HCEC 1CT (cell line): ENCODE measurements around the gene KCNIP4.
"Not testable (repeated sequence)": the region's sequence is repeated elsewhere in the genome, so short reads cannot be mapped to it uniquely, and the experiment has no call there.

Source experiments
- DNase-seq: peaks from one replicate; pipeline ENCODE4 v3.0.0-alpha.2; 2017

Gene KCNIP4

DNA sequence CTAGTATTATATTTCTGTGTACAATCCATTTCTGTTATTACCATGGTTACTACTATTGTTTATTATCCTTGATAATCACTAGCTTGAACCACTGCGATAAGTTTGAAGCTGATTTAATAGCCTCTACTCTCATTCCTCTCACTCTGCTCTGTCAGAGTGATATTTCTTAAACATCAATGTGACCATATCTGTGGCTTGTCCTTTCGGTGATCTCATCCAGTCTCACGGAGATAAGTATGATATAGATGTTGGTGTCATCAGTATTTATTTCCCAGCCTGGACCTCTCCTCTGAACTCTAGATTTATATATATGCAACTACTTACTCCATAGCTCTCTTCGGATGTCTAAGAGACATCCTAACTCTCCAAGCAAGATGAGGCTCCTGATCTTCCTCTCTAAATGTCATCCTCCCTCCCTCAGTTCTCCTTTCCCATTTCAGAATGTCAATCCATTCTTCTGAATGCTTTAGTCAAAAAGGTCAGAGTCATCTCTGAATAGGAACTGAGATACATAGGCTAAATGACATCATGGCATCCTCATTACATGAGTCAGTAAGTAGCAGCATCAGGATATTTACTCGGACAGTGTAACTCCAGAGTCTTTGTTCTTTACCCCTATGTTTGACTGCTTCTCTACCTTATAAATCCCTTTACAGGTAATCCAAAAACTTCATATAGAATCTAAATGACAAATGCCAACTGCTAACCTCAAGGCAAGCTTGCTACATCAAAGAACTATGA is 1118.8 kb downstream of the KCNIP4 start:
- DNase-seq, result peak; percentile 49

DNA sequence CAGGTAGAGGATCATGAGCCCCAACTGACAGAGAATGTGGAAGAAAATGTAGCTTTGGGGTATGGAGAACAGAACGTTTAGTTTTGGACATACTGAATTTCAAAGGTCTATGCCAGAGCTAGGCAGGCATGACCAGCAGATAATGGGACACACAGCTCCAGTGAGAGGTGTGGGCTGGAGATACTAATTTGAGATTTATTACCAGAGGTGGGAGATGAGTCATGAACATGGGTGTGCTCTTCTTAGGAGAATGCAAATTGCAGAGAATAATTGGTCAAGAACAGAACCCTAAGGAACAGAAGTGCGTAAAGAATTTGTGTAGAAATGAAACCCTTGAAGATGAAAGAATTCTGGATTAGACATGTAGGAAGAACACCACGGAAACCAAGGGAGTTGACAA is 1123.1 kb downstream of the KCNIP4 start:
- no peak for DNase-seq

GRCh38 chr4:20816287-20816686 is 1132.3 kb downstream of the KCNIP4 start:
- DNase-seq, result no peak

DNA sequence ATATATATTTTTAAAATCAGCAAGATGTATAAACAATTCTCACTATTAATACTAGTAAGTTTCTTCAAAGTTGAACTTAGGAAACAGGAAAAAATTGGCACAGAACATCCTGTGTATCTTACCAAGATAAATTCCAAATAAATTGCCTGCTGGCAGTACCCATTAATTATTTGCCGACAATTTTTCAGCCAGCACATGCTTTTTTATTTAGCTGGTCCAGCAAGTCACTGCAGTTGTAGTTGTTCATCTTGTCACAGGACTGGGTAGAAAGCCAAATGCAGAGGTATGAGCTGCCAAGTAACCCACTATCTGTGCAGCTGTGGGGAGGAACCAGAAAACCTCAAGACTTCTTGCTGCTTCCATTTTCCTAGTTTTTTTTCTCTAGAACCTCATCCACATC is 1134.9 kb downstream of the KCNIP4 start:
- no peak for DNase-seq

GRCh38 chr4:20809812-20810211 is 1138.8 kb downstream of the KCNIP4 start:
- DNase-seq, result no peak

- DNase-seq, result no peak
Observed at GRCh38 chr4:20805716-20806115, 1142.9 kb downstream of the KCNIP4 start.

DNA sequence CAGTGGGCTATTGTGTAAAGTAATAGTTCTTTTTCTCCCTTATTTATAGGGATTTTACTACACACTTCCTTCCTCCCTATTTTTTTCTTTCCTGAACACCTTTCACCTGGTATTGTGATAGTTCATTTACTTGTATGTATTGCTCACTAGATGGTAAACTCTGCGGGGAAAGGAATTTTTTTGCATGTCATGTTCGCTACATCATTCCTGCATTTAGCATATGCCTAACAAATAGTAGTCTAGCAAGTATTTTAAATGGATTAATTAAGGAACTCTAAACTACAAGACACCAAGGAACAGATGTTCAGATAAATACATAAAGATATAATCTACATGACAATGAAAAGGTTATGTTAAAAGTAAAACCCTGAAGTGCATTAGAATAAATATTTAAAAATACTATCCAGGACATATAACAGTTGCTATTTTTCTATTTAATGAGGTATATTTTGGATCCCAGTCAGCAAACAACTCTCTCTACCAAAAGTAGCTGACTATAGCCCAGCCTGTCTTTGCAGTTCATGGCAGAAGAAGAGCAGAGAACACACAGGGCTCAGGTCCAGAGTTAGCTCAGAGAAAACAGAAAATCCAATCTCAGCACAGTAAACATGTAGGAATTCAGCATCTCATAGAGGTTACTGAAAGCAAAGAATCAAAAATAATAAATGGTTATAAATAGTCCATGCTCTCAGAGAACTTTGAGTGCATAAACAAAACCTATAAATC is 1160.5 kb downstream of the KCNIP4 start:
- no peak for DNase-seq

GRCh38 chr4:20783134-20783533 is 1165.4 kb downstream of the KCNIP4 start:
- DNase-seq, result not testable (repeated sequence)

- no peak for DNase-seq
Observed at GRCh38 chr4:20778896-20779295, 1169.7 kb downstream of the KCNIP4 start.

GRCh38 chr4:20773144-20773997 is 1175.2 kb downstream of the KCNIP4 start:
- peak; percentile 60 for DNase-seq

DNA sequence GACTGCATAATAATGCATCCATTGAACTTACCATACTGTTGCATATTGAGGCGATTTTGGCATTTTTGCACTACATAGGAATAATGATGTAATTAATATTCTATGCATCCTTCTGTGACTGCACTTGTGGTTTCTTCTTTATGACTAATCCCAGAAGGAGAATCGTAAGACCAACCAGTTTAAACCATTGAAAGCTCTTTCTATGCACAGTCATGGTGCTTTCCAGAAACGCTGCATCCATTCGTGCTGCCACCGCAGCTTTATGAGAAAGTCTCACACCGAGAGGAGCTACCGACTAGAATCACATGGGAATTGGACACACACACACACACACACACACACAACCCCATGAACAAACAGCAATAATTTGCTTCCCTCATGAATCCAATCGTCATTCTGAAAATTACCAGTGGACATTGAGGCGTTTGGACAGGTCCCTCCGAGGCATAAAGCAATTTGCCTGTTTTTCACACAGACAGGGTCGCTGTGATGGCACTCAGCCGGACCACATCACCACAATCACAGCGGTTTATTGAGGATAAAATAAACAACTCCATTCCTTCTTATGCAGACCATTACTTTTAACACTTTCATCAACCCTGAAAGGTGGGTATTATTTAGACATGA is 1184.1 kb downstream of the KCNIP4 start:
- DNase-seq, result no peak

GRCh38 chr4:20761826-20762225 is 1186.7 kb downstream of the KCNIP4 start:
- DNase-seq, result no peak

- DNase-seq, result no peak
Observed at GRCh38 chr4:20761382-20761781, 1187.2 kb downstream of the KCNIP4 start.

DNA sequence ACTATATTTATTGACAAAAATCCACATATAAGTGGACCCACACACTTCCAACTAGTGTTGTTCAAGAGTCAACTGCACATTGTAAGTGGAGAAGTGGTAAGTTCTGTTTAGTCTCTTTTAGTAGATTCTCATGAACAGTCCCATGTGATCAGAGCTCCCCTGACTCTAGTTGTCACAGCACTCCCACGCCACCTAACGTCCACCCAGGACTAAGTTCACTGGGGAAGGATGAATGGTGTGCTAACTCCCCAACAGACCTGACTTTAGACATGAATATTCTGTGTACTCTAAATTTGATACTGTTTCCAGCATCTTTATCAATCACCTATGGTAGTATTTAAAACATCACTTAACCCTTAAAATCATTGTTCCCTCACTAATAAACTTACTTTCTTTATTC is 1188.5 kb downstream of the KCNIP4 start:
- DNase-seq, result no peak

DNA sequence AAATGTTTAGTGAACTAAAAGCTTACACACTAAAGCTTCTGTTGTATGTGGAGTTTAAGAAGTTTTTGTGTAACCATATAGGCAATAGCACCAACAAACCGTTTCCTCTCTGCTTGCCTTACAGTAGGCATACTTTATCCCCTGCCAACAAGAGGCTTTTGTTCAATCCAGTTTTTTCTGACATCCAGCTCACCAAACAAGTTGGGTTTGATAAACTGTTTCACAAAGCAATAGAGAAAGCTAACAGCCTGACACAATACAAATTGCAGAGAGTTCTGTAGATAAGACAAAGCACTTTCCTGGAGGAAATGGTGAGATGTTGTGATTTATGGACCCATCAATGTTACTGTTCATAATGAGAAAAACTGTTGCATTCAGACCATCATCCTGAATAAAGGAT is 1194.5 kb downstream of the KCNIP4 start:
- DNase-seq, result no peak

- DNase-seq, result no peak
Observed at GRCh38 chr4:20752641-20753040, 1195.9 kb downstream of the KCNIP4 start.

- not testable (repeated sequence) for DNase-seq
Observed at GRCh38 chr4:20746000-20746399, 1202.6 kb downstream of the KCNIP4 start.

DNA sequence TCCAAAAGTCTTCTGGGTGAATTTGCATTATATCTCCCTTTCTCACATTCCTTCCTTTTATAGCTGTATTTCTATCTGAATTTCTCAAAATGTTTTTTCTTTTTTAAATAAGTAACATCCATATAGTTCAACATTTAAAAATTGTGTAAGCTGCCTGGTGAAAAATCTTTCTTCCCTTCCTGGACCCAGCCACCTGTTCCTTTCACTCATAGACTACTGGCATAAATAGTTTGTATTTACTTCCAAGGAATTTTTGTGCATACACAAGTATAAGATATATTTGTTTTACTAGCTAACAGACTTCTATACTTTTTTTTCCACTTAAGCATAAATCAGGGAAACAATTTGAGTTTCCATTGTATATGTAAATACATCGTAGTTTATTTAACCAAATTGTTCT is 1212.6 kb downstream of the KCNIP4 start:
- no peak for DNase-seq

GRCh38 chr4:20724915-20725314 is 1223.7 kb downstream of the KCNIP4 start:
- DNase-seq, result no peak

- no peak for DNase-seq
Observed at GRCh38 chr4:20723463-20723862, 1225.1 kb downstream of the KCNIP4 start.

DNA sequence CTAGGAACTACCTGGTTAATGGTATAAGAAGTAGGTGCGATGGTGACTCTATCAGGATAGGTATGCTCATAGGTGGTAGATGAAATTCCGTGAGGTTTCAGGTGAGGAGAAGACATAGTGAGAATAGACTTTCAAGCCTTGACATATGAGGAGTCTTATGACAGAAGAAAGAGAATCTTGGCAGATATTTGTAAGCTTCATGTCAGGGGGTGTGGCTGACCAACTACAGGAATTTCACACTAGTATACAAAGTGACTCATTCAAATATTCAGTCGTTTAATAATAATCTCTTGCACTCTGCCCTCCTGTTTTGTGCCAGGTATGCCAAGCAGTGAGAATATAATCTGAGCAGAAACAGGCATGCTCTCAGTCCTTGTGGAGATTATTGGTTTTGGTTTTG is 1225.6 kb downstream of the KCNIP4 start:
- peak; percentile 1 for DNase-seq

- no peak for DNase-seq
Observed at GRCh38 chr4:20711335-20711734, 1237.2 kb downstream of the KCNIP4 start.
